Stimulated activated CD4-positive, alpha-beta T cell treated with anti-CD3 and anti-CD28 coated beads, Interleukin-12 subunit alpha, Interleukin-12 subunit beta, amount 100 ng/mL, for 24 hours (primary cell): ENCODE results near the gene NDE1.
A peak's percentile ranks its signal among the peaks of the same experiment; 100 is the strongest.
"Not testable (repeated sequence)": the region's sequence is repeated elsewhere in the genome, so short reads cannot be mapped to it uniquely, and the experiment has no call there.

Source experiments
- DNase-seq, 2 experiments: peaks; one replicate each; pipeline ENCODE4 v3.0.0-alpha.2; 2020; ENCODE audit warnings: low read depth in 2 of 2

Gene NDE1

GRCh38 chr16:15650698-15651171, 690 bp downstream of the NDE1 start:
- peak in 1 of 2 experiments; percentile 43 for DNase-seq

- no peak for DNase-seq
Observed at GRCh38 chr16:15652293-15653001, 2.4 kb downstream of the NDE1 start.

- no peak for DNase-seq
Observed at GRCh38 chr16:15653227-15653626, 3.2 kb downstream of the NDE1 start.

DNA sequence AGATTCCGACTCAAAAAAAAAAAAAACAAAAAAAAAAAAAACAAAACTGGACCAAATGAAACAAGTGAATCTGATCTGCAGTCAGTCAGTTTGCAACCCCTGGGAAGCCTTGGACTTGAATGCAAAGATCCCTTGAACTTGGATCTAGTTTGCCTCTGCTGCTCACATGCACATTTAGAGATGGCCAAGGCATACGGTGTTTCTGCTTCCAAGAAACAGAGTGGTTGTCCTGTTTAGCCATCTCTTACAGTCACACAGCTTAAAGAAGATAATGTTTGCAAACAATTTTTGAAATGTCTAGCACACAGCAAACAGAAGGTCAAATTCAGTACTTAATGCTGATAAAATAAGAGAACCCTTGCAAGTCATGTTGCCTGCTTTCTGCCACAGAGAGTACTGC, 4.5 kb downstream of the NDE1 start:
- no peak for DNase-seq

DNA sequence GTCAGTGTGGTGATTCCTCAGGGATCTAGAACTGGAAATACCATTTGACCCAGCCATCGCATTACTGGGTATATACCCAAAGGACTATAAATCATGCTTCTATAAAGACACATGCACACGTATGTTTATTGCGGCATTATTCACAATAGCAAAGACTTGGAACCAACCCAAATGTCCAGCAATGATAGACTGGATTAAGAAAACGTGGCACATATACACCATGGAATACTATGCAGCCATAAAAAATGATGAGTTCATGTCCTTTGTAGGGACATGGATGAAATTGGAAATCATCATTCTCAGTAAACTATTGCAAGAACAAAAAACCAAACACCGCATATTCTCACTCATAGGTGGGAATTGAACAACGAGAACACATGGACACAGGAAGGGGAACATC, 5.5 kb downstream of the NDE1 start:
- not testable (repeated sequence) for DNase-seq

GRCh38 chr16:15658149-15658548, 8.1 kb downstream of the NDE1 start:
- DNase-seq: no peak

DNA sequence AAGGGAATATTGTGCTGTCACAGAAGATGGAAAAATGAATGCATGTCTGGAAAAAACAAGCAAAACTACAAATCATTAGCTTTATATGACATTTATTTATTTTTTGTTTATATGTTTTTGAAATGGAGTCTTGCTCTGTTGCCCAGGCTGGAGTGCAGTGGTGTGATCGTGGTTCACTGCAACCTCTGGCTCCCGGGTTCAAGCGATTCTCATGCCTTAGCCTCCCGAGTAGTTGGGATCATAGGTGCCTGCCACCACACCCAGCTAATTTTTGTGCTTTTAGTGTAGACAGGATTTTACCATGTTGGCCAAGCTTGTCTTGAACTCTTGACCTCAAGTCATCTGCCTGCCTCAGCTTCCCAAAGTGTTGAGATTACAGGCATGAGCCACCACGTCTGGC, 8.5 kb downstream of the NDE1 start:
- DNase-seq: no peak

DNA sequence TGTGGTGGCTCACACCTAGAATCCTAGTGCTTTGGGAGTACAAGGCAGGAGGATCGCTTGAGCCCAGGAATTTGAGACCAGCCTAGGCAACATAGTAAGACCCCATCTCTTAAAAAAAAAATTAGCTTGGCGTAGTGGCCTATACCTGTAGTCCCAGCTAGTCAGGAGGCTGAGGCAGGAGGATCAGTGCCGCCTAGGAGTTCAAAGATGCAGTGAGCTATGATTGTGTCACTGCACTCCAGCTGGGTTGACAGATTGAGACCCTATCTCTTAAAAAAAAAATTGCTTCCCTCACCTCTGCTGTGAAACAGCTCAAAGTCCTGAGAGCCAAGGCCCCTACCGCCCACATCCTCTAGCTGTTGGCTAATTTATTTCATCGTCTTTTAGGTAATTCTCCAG, 10.2 kb downstream of the NDE1 start:
- DNase-seq: no peak

DNA sequence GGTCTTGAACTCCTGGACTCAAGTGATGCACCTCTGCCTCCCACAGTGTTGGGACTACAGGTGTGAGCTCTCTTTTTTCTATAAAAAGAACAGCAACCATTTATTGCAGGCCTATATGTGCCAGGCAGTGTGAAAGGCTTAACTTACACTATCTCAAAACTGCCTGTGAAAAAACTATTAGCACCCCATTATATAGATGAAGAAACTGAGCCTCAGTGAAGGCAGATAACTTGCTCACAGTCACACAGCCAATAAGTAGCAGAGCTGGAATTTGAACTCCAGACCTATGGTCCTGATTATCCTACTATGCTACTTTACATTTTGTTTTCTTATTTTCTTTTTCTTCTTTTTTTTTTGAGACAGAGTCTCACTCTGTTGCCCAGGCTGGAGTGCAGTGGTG, 15.1 kb downstream of the NDE1 start:
- DNase-seq: no peak

- no peak for DNase-seq
Observed at GRCh38 chr16:15667091-15667742, 17.2 kb downstream of the NDE1 start.

- DNase-seq: no peak
Observed at GRCh38 chr16:15671530-15672117, 21.6 kb downstream of the NDE1 start.

- DNase-seq: not testable (repeated sequence)
Observed at GRCh38 chr16:15672127-15672513, 22.1 kb downstream of the NDE1 start.

- DNase-seq: peak; percentile 32 to 35
Observed at GRCh38 chr16:15672514-15673167, 22.6 kb downstream of the NDE1 start.

GRCh38 chr16:15674571-15674970, 24.5 kb downstream of the NDE1 start:
- DNase-seq: no peak

DNA sequence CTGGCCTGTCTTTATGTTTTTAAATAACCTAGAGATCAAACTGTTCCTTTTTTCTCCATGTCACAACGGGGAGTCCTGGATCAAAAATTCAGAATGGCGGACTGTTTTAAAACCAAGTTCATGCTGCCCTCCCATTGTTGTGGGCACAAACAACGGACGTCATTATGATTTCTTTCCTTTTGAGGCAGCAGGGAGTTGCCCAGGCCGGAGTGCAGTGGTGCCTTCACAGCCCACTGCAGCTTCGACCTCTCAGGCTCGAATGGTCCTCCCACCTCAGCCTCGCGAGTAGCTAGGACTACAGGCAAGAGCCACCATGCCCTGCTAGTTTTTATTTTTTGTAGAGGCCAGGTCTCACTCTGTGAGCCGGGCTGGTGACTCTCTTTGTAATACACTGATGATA, 26.5 kb downstream of the NDE1 start:
- DNase-seq: no peak

GRCh38 chr16:15677447-15677846, 27.4 kb downstream of the NDE1 start:
- DNase-seq: no peak

DNA sequence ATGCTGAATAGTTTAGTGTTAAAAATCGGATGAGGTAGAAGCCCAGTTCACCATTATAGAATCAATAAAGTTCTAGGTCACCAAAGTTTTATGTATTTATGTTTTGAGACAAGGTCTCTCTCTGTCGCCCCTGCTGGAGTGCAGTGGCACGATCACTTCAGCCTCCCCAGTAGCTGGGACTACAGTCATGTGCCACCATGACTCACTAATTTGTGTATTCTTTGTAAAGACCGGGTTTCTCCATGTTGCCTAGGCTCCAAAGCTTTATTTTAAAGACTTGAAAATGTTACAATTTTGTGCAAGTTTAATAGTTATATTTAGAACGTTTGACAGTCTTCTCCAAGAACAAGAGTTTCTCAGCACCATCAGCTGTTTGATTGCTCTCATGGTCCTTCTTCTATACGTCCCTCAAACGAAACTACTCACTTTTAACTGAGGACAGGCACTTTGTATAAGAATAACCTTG, 32.1 kb downstream of the NDE1 start:
- DNase-seq: peak in 1 of 2 experiments; percentile 22

- DNase-seq: no peak
Observed at GRCh38 chr16:15686287-15686686, 36.2 kb downstream of the NDE1 start.

DNA sequence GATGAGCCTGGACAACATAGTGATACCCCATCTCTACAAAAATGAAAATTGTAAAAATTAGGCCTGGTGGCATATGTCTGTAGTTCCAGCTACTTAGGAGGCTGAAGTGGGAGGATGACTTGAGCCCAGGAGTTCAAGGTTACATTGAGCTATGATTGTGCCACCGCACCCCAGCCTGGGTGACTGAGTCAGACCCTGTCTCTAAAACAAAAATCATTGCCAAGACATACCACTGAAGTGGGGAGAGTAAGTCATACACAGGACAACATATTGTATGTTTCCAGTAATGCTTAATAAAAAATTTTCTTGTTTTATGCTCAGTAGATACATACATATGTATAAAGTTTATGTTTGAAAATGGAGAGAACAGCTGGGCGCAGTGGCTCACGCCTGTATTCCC, 39.2 kb downstream of the NDE1 start:
- no peak for DNase-seq

- DNase-seq: no peak
Observed at GRCh38 chr16:15690296-15690695, 40.3 kb downstream of the NDE1 start.

- no peak for DNase-seq
Observed at GRCh38 chr16:15691046-15691445, 41.0 kb downstream of the NDE1 start.

DNA sequence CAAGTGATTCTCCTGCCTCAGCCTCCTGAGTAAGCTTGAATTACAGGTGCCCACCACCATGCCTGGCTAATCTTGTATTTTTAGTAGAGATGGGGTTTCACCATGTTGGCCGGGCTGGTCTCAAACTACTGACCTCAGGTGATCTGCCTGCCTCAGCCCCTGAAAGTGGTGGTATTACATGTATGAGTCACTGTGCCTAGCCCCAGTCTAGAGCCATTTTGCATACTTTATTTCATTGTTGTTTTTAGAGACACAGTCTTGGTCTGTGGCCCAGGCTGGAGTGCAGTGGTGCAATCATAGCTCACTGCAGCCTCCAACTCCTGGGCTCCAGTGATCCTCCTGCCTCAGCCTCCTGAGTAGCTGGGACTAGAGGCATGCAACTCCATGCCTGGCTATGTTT, 42.5 kb downstream of the NDE1 start:
- DNase-seq: not testable (repeated sequence)
